Astrocyte (in vitro differentiated cells and primary cell): ENCODE results near the gene BICDL1. TPM values are rescaled to one million over a fixed set of nuclear protein-coding genes. Genes with fewer than 3 reads are reported as not detected.

Source experiments
- DNase-seq: peaks from one replicate; pipeline ENCODE4 v3.0.0-alpha.2; 2010; ENCODE audit warnings: low read depth
- FAIRE-seq: peaks from 2 replicates; lab custom pipeline; 2011; peaks lifted over from hg19 to GRCh38; lab: Jason Lieb, UNC
- H2AFZ ChIP-seq: 2 replicates; pipeline ENCODE4 v1.6.0; 2012; ENCODE audit warnings: low read depth, low read length, inconsistent platforms
- H3K27ac ChIP-seq: 2 replicates; pipeline ENCODE4 v1.5.1; 2011; ENCODE audit warnings: low read depth, low read length, inconsistent platforms
- H3K27me3 ChIP-seq: 2 replicates; pipeline ENCODE4 v1.6.0; 2011; ENCODE audit warnings: low read length, inconsistent platforms; ENCODE audit not compliant: insufficient read depth
- H3K36me3 ChIP-seq: 2 replicates; pipeline ENCODE4 v1.5.1; 2011; ENCODE audit warnings: low read length, inconsistent platforms; ENCODE audit not compliant: insufficient read depth
- H3K4me1 ChIP-seq: 2 replicates; pipeline ENCODE4 v1.5.1; 2011; ENCODE audit warnings: low read length, inconsistent platforms; ENCODE audit not compliant: insufficient read depth
- H3K4me2 ChIP-seq: 2 replicates; pipeline ENCODE4 v1.6.0; 2012; ENCODE audit warnings: low read length, inconsistent platforms
- H3K4me3 ChIP-seq: 2 replicates; pipeline ENCODE4 v1.5.1; 2011; ENCODE audit warnings: low read depth, mild to moderate bottlenecking, low read length, inconsistent platforms; ENCODE audit not compliant: insufficient read depth
- H3K79me2 ChIP-seq: 2 replicates; pipeline ENCODE4 v1.6.0; 2012; ENCODE audit warnings: mild to moderate bottlenecking, low read length, inconsistent platforms; ENCODE audit not compliant: insufficient read depth
- H3K9ac ChIP-seq: 2 replicates; pipeline ENCODE4 v1.6.0; 2012; ENCODE audit warnings: mild to moderate bottlenecking, low read length, inconsistent platforms
- H3K9me3 ChIP-seq: 2 replicates; pipeline ENCODE4 v1.5.1; 2012; ENCODE audit warnings: low read depth, mild to moderate bottlenecking, low read length, inconsistent platforms; ENCODE audit not compliant: insufficient read depth
- H4K20me1 ChIP-seq: 2 replicates; pipeline ENCODE4 v1.6.0; 2012; ENCODE audit warnings: low read length, inconsistent platforms; ENCODE audit not compliant: insufficient read depth
- H3K27ac Mint-ChIP-seq: one replicate; pipeline ENCODE4 v1.8.0; 2021; ENCODE audit warnings: mild to moderate bottlenecking, mixed read lengths; ENCODE audit not compliant: unreplicated experiment
- H3K27me3 Mint-ChIP-seq: one replicate; pipeline ENCODE4 v1.8.0; 2021; ENCODE audit warnings: low read depth, mixed read lengths; ENCODE audit not compliant: unreplicated experiment
- H3K36me3 Mint-ChIP-seq: one replicate; pipeline ENCODE4 v1.8.0; 2021; ENCODE audit warnings: low read depth, mixed read lengths; ENCODE audit not compliant: unreplicated experiment
- H3K4me1 Mint-ChIP-seq: one replicate; pipeline ENCODE4 v1.8.0; 2021; ENCODE audit warnings: low read depth, mixed read lengths; ENCODE audit not compliant: unreplicated experiment
- H3K4me3 Mint-ChIP-seq: one replicate; pipeline ENCODE4 v1.8.0; 2021; ENCODE audit warnings: mild to moderate bottlenecking, moderate library complexity, mixed read lengths; ENCODE audit not compliant: unreplicated experiment
- H3K9me3 Mint-ChIP-seq: one replicate; pipeline ENCODE4 v1.8.0; 2021; ENCODE audit warnings: mild to moderate bottlenecking, mixed read lengths; ENCODE audit not compliant: unreplicated experiment
- CTCF ChIP-seq: IDR thresholded peaks from 2 replicates; pipeline ENCODE4 v1.5.1; 2011; ENCODE audit warnings: low read depth, mild to moderate bottlenecking, inconsistent platforms, low read length, moderate library complexity; ENCODE audit not compliant: insufficient read depth
- EZH2 ChIP-seq: IDR thresholded peaks from 2 replicates; pipeline ENCODE4 v1.6.1; 2012; ENCODE audit warnings: mild to moderate bottlenecking, low read length, inconsistent platforms; ENCODE audit not compliant: insufficient read depth
- total RNA-seq: library from RNA; stranded (reverse); gene quantifications from 2 replicates; pipeline ENCODE4 v1.2.1, GENCODE V29; 2021

The BICDL1 gene
- total RNA-seq, 1 donor from 2014 or later: 8.8 TPM

- peaks cover 33% of the 10 kb centered on the region for H3K4me1 Mint-ChIP-seq
- TF ChIP-seq EZH2 (no peak), CTCF (no peak)
- no peak overlapping the region for H2AFZ ChIP-seq
- H3K27me3 ChIP-seq: no peaks in the 10 kb centered on the region
- H3K4me2 ChIP-seq: peak overlapping the region; percentile 99
- H3K4me1 ChIP-seq: peaks cover 26% of the 10 kb centered on the region
- FAIRE-seq (no peak), DNase-seq (no peak)
- no peaks in the 10 kb centered on the region for H3K27me3 Mint-ChIP-seq
- H3K9ac ChIP-seq: peak overlapping the region; percentile 92
- no peaks in the 10 kb centered on the region for H3K36me3 ChIP-seq
- peak overlapping the region; percentile 91 for H3K4me3 Mint-ChIP-seq
- H3K9me3 Mint-ChIP-seq: no peaks in the 10 kb centered on the region
- peak overlapping the region; percentile 45 for H3K27ac ChIP-seq
- peak overlapping the region; percentile 56 for H3K27ac Mint-ChIP-seq
- H3K36me3 Mint-ChIP-seq: peaks cover 3% of the 10 kb centered on the region
- peak overlapping the region; percentile 95 for H3K4me3 ChIP-seq
- peaks cover 46% of the 10 kb centered on the region for H3K79me2 ChIP-seq
- peaks cover 38% of the 10 kb centered on the region for H4K20me1 ChIP-seq
- no peaks in the 10 kb centered on the region for H3K9me3 ChIP-seq
Measured at GRCh38 chr12:120118321-120119061, 129.5 kb downstream of the BICDL1 start.

GRCh38 chr12:120119271-120119973 lies 130.4 kb downstream of the BICDL1 start:
- Histone ChIP-seq H4K20me1 (peaks cover 29% of the 10 kb centered on the region), H3K27ac (peak overlapping the region; percentile 13), H3K4me1 (peaks cover 26% of the 10 kb centered on the region), H3K9ac (peak overlapping the region; percentile 20), H3K4me3 (no peak overlapping the region), H3K4me2 (peak overlapping the region; percentile 99), H3K9me3 (no peaks in the 10 kb centered on the region), H3K79me2 (peaks cover 36% of the 10 kb centered on the region), H3K27me3 (no peaks in the 10 kb centered on the region), H3K36me3 (no peaks in the 10 kb centered on the region), H2AFZ (no peak overlapping the region)
- DNase-seq (no peak), FAIRE-seq (no peak)
- H3K4me3 Mint-ChIP-seq: peak overlapping the region; percentile 60
- TF ChIP-seq EZH2 (no peak), CTCF (no peak)
- peak overlapping the region; percentile 56 for H3K27ac Mint-ChIP-seq
- peaks cover 4% of the 10 kb centered on the region for H3K36me3 Mint-ChIP-seq
- H3K9me3 Mint-ChIP-seq: no peaks in the 10 kb centered on the region
- H3K27me3 Mint-ChIP-seq: no peaks in the 10 kb centered on the region
- peaks cover 33% of the 10 kb centered on the region for H3K4me1 Mint-ChIP-seq
